ENCODE measurements around the gene NLRP7. TPM values are rescaled to one million over a fixed set of nuclear protein-coding genes. Genes with fewer than 3 reads are reported as not detected.
"Not testable (repeated sequence)": the region's sequence is repeated elsewhere in the genome, so short reads cannot be mapped to it uniquely, and the experiment has no call there.

Gene NLRP7
- total RNA-seq, result not detected

- ATAC-seq (no peak), DNase-seq (no peak)
- CTCF ChIA-PET, result no interaction called here
- Mint-ChIP-seq H3K4me3 (no peak within 1 kb of the TSS), H3K4me1 (ENCODE audit: low read depth) (no peaks in the 10 kb centered on the region), H3K27me3 (ENCODE audit: low read depth) (peaks cover 5% of the 10 kb centered on the region), H3K36me3 (ENCODE audit: low read depth) (no peaks in the 10 kb centered on the region), H3K9me3 (ENCODE audit: insufficient read depth) (no peaks in the 10 kb centered on the region), H3K27ac (no peak within 1 kb of the TSS)
- POLR2A ChIA-PET, result no interaction called here
Measured at GRCh38 chr19:54947381-54947780, at the start of gene NLRP7. Gene NLRP7, minus strand, starts transcription at chr19:54947530.

- no peak overlapping the region for H3K27ac Mint-ChIP-seq
- ATAC-seq (no peak), DNase-seq (no peak)
- peaks cover 25% of the 10 kb centered on the region for H3K36me3 Mint-ChIP-seq (ENCODE audit: low read depth)
- H3K9me3 Mint-ChIP-seq (ENCODE audit: insufficient read depth), result peaks cover 6% of the 10 kb centered on the region
- H3K27me3 Mint-ChIP-seq (ENCODE audit: low read depth), result no peaks in the 10 kb centered on the region
- ChIA-PET POLR2A (no interaction called here), CTCF (no interaction called here)
- no peak overlapping the region for H3K4me3 Mint-ChIP-seq
- H3K4me1 Mint-ChIP-seq (ENCODE audit: low read depth), result peaks cover 7% of the 10 kb centered on the region
Measured at GRCh38 chr19:54995561-54995960, 48.2 kb upstream of the NLRP7 start.

- peaks cover 31% of the 10 kb centered on the region for H3K36me3 Mint-ChIP-seq (ENCODE audit: low read depth)
- POLR2A ChIA-PET; H3K9me3 Mint-ChIP-seq (ENCODE audit: insufficient read depth); H3K4me3 Mint-ChIP-seq; H3K27ac Mint-ChIP-seq; DNase-seq; ATAC-seq; H3K27me3 Mint-ChIP-seq (ENCODE audit: low read depth); H3K4me1 Mint-ChIP-seq (ENCODE audit: low read depth): not testable (repeated sequence)
- CTCF ChIA-PET, result interaction anchor here (1.1 kb wide), 1 partner anchor 315 kb away, joined by 3 read pairs; no protein-coding TSS in a partner anchor
Measured at GRCh38 chr19:54989531-54989930, 42.2 kb upstream of the NLRP7 start.

GRCh38 chr19:54982562-54982961, 35.2 kb upstream of the NLRP7 start:
- POLR2A ChIA-PET, DNase-seq: not testable (repeated sequence)

GRCh38 chr19:54973229-54974090, 26.1 kb upstream of the NLRP7 start:
- CTCF ChIA-PET, result interaction anchor here (1.4 kb wide), 1 partner anchor 91 kb away, joined by 4 read pairs; no protein-coding TSS in a partner anchor
- peak; percentile 52 for DNase-seq
- Mint-ChIP-seq H3K36me3 (ENCODE audit: low read depth) (peaks cover 31% of the 10 kb centered on the region), H3K27ac (peak overlapping the region; percentile 91), H3K4me1 (ENCODE audit: low read depth) (peaks cover 31% of the 10 kb centered on the region), H3K4me3 (peak overlapping the region; percentile 59)
- ATAC-seq, result peak; percentile 68
- H3K9me3 Mint-ChIP-seq (ENCODE audit: insufficient read depth); H3K27me3 Mint-ChIP-seq (ENCODE audit: low read depth); POLR2A ChIA-PET: not testable (repeated sequence)

More at GRCh38 chr19:54982562-54982961, 35.2 kb upstream of the NLRP7 start:
- H3K4me1 Mint-ChIP-seq (ENCODE audit: low read depth); H3K27ac Mint-ChIP-seq; H3K4me3 Mint-ChIP-seq; ATAC-seq; H3K27me3 Mint-ChIP-seq (ENCODE audit: low read depth); H3K9me3 Mint-ChIP-seq (ENCODE audit: insufficient read depth); CTCF ChIA-PET: not testable (repeated sequence)
- H3K36me3 Mint-ChIP-seq (ENCODE audit: low read depth), result peaks cover 25% of the 10 kb centered on the region

- POLR2A ChIA-PET; CTCF ChIA-PET; H3K9me3 Mint-ChIP-seq (ENCODE audit: insufficient read depth): not testable (repeated sequence)
Measured at GRCh38 chr19:54971446-54971845, 24.1 kb upstream of the NLRP7 start.

GRCh38 chr19:54969647-54970046, 22.3 kb upstream of the NLRP7 start:
- no peak for ATAC-seq
- CTCF ChIA-PET, result no interaction called here
- Mint-ChIP-seq H3K27me3 (ENCODE audit: low read depth) (no peaks in the 10 kb centered on the region), H3K9me3 (ENCODE audit: insufficient read depth) (peaks cover 10% of the 10 kb centered on the region), H3K4me3 (no peak overlapping the region), H3K27ac (no peak overlapping the region), H3K4me1 (ENCODE audit: low read depth) (peaks cover 25% of the 10 kb centered on the region), H3K36me3 (ENCODE audit: low read depth) (peaks cover 23% of the 10 kb centered on the region)
- DNase-seq, result no peak
- POLR2A ChIA-PET, result no interaction called here

More at GRCh38 chr19:54971446-54971845, 24.1 kb upstream of the NLRP7 start:
- Mint-ChIP-seq H3K36me3 (ENCODE audit: low read depth) (peaks cover 25% of the 10 kb centered on the region), H3K27ac (peak overlapping the region; percentile 67), H3K4me1 (ENCODE audit: low read depth) (peaks cover 27% of the 10 kb centered on the region)
- not testable (repeated sequence) for DNase-seq; ATAC-seq; H3K27me3 Mint-ChIP-seq (ENCODE audit: low read depth); H3K4me3 Mint-ChIP-seq

GRCh38 chr19:54967611-54968010, 20.3 kb upstream of the NLRP7 start:
- no peak overlapping the region for H3K27ac Mint-ChIP-seq
- ChIA-PET CTCF (no interaction called here), POLR2A (interaction anchor here (0.7 kb wide), 1 partner anchor 12 kb away, joined by 3 read pairs; no protein-coding TSS in a partner anchor)

GRCh38 chr19:54965055-54965454, 17.7 kb upstream of the NLRP7 start:
- POLR2A ChIA-PET; DNase-seq; H3K4me3 Mint-ChIP-seq; H3K9me3 Mint-ChIP-seq (ENCODE audit: insufficient read depth); H3K27ac Mint-ChIP-seq; H3K4me1 Mint-ChIP-seq (ENCODE audit: low read depth); H3K36me3 Mint-ChIP-seq (ENCODE audit: low read depth); ATAC-seq; H3K27me3 Mint-ChIP-seq (ENCODE audit: low read depth); CTCF ChIA-PET: not testable (repeated sequence)

More at GRCh38 chr19:54967611-54968010, 20.3 kb upstream of the NLRP7 start:
- H3K9me3 Mint-ChIP-seq (ENCODE audit: insufficient read depth), result peaks cover 4% of the 10 kb centered on the region
- peak overlapping the region; percentile 30 for H3K4me3 Mint-ChIP-seq
- DNase-seq, result no peak
- no peak for ATAC-seq
- H3K36me3 Mint-ChIP-seq (ENCODE audit: low read depth), result peaks cover 12% of the 10 kb centered on the region
- H3K27me3 Mint-ChIP-seq (ENCODE audit: low read depth), result no peaks in the 10 kb centered on the region
- H3K4me1 Mint-ChIP-seq (ENCODE audit: low read depth), result peaks cover 5% of the 10 kb centered on the region

- ChIA-PET POLR2A (no interaction called here), CTCF (no interaction called here)
- peak overlapping the region; percentile 76 for H3K27ac Mint-ChIP-seq
- ATAC-seq, result peak; percentile 53
- H3K4me1 Mint-ChIP-seq (ENCODE audit: low read depth), result peaks cover 15% of the 10 kb centered on the region
- H3K27me3 Mint-ChIP-seq (ENCODE audit: low read depth), result peaks cover 3% of the 10 kb centered on the region
- no peak for DNase-seq
- H3K9me3 Mint-ChIP-seq (ENCODE audit: insufficient read depth), result no peaks in the 10 kb centered on the region
- H3K36me3 Mint-ChIP-seq (ENCODE audit: low read depth), result no peaks in the 10 kb centered on the region
- peak overlapping the region; percentile 43 for H3K4me3 Mint-ChIP-seq
Measured at GRCh38 chr19:54959840-54960239, 12.5 kb upstream of the NLRP7 start.

GRCh38 chr19:54955376-54955775, 8.0 kb upstream of the NLRP7 start:
- CTCF ChIA-PET, result no interaction called here
- H3K9me3 Mint-ChIP-seq (ENCODE audit: insufficient read depth), result no peaks in the 10 kb centered on the region
- DNase-seq, result no peak

GRCh38 chr19:54953345-54953713, 6.0 kb upstream of the NLRP7 start:
- H3K36me3 Mint-ChIP-seq (ENCODE audit: low read depth); H3K27me3 Mint-ChIP-seq (ENCODE audit: low read depth); POLR2A ChIA-PET; H3K4me3 Mint-ChIP-seq; CTCF ChIA-PET; H3K9me3 Mint-ChIP-seq (ENCODE audit: insufficient read depth); H3K27ac Mint-ChIP-seq; H3K4me1 Mint-ChIP-seq (ENCODE audit: low read depth); ATAC-seq; DNase-seq: not testable (repeated sequence)

More at GRCh38 chr19:54955376-54955775, 8.0 kb upstream of the NLRP7 start:
- H3K4me3 Mint-ChIP-seq, result no peak overlapping the region
- H3K36me3 Mint-ChIP-seq (ENCODE audit: low read depth), result no peaks in the 10 kb centered on the region
- ATAC-seq, result no peak
- H3K27me3 Mint-ChIP-seq (ENCODE audit: low read depth), result peaks cover 4% of the 10 kb centered on the region
- POLR2A ChIA-PET, result no interaction called here
- no peak overlapping the region for H3K27ac Mint-ChIP-seq
- peaks cover 15% of the 10 kb centered on the region for H3K4me1 Mint-ChIP-seq (ENCODE audit: low read depth)

Measured in activated CD8-positive, alpha-beta T cell treated with anti-CD3 and anti-CD28 coated beads, Interleukin-2, amount 10 ng/mL, durations not matched to agents 7 days and 5 days (primary cell).